Measurements from ENCODE around the gene AP2B1. TPM values are rescaled to one million over a fixed set of nuclear protein-coding genes. Genes with fewer than 3 reads are reported as not detected.

The AP2B1 gene
- total and polyA plus RNA-seq, 8 donors, result 21.6 to 171 (median 57.2) TPM

GRCh38 chr17:35666967-35667532 lies 79.9 kb downstream of the AP2B1 start:
- intact Hi-C loops (cut with DNase I; ENCODE audit: low total_unique reads), result no loop called here
- WGBS, 5 donors, result 86 to 97% (median 89%) methylated on average over 2 of the region's 2 CpGs

GRCh38 chr17:35668802-35669201 lies 81.7 kb downstream of the AP2B1 start:
- WGBS, 5 donors, result 72 to 82% (median 81%) methylated on average over 4 of the region's 4 CpGs
- intact Hi-C loops (cut with DNase I; ENCODE audit: low total_unique reads), result no loop called here
- Histone ChIP-seq H3K36me3 (peaks cover 18 to 88% (median 71%) of the 10 kb centered on the region in 4 donors), H3K27ac (no peak overlapping the region), H3K4me1 (no peaks in the 10 kb centered on the region), H3K27me3 (no peaks in the 10 kb centered on the region), H3K4me3 (no peak overlapping the region), H3K9me3 (no peaks in the 10 kb centered on the region)
- no peak for DNase-seq
- TF ChIP-seq POLR2A (IDR thresholded peaks at IDR 0.05), result no peak
- TF ChIP-seq EP300 (IDR thresholded peaks at IDR 0.05), result no peak
- TF ChIP-seq CTCF (IDR thresholded peaks at IDR 0.05), result no peak
- TF ChIP-seq POLR2AphosphoS5 (IDR thresholded peaks at IDR 0.05), result no peak

More at GRCh38 chr17:35666967-35667532, 79.9 kb downstream of the AP2B1 start:
- Histone ChIP-seq H3K4me3 (no peak overlapping the region), H3K9me3 (no peaks in the 10 kb centered on the region), H3K27me3 (no peaks in the 10 kb centered on the region), H3K4me1 (no peaks in the 10 kb centered on the region), H3K27ac (no peak overlapping the region), H3K36me3 (peaks cover 10 to 87% (median 71%) of the 10 kb centered on the region in 4 donors)
- TF ChIP-seq CTCF (IDR thresholded peaks at IDR 0.05) (no peak), POLR2A (IDR thresholded peaks at IDR 0.05) (no peak), POLR2AphosphoS5 (IDR thresholded peaks at IDR 0.05) (no peak), EP300 (IDR thresholded peaks at IDR 0.05) (no peak)
- DNase-seq, result no peak

DNA sequence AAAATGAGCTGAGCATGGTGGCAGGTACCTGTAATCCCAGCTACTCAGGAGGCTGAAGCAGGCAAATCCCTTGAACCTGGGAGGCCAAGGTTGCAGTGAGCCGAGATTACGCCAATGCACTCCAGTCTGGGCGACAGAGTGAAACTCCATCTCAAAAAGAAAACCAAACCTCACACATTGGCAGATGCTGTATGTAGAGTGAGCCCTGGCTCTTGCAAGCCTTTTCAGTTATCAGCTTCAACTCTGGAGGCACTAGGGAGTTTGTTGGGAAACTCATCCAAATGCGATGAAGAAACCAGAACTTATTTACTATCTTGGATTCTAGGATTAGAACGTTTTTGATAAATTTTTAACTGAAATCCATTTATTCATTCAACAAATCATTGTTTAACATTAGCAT lies 87.4 kb downstream of the AP2B1 start:
- no peak for TF ChIP-seq POLR2A (IDR thresholded peaks at IDR 0.05)
- no peak for TF ChIP-seq EP300 (IDR thresholded peaks at IDR 0.05)
- TF ChIP-seq CTCF (IDR thresholded peaks at IDR 0.05), result no peak
- no peak for TF ChIP-seq POLR2AphosphoS5 (IDR thresholded peaks at IDR 0.05)
- H3K9me3 ChIP-seq, result no peaks in the 10 kb centered on the region
- peaks cover 29 to 90% (median 84%) of the 10 kb centered on the region in 4 donors for H3K36me3 ChIP-seq
- no peak overlapping the region for H3K4me3 ChIP-seq
- no peaks in the 10 kb centered on the region for H3K27me3 ChIP-seq
- no peak overlapping the region for H3K27ac ChIP-seq
- WGBS, 5 donors, result 90 to 94% (median 91%) methylated on average over 5 of the region's 5 CpGs
- no peaks in the 10 kb centered on the region for H3K4me1 ChIP-seq
- no peak for DNase-seq
- intact Hi-C loops (cut with DNase I; ENCODE audit: low total_unique reads), result no loop called here

- no peak for DNase-seq
- no peak overlapping the region for H3K4me3 ChIP-seq
- intact Hi-C loops (cut with DNase I; ENCODE audit: low total_unique reads), result no loop called here
- H3K4me1 ChIP-seq, result no peaks in the 10 kb centered on the region
- no peak overlapping the region for H3K27ac ChIP-seq
- 88 to 94% (median 94%) methylated on average over 2 of the region's 2 CpGs for WGBS, 5 donors
- H3K9me3 ChIP-seq, result no peaks in the 10 kb centered on the region
- H3K36me3 ChIP-seq, result peaks cover 33 to 91% (median 88%) of the 10 kb centered on the region in 4 donors
- H3K27me3 ChIP-seq, result no peaks in the 10 kb centered on the region
- no peak for TF ChIP-seq EP300 (IDR thresholded peaks at IDR 0.05)
- no peak for TF ChIP-seq CTCF (IDR thresholded peaks at IDR 0.05)
- no peak for TF ChIP-seq POLR2AphosphoS5 (IDR thresholded peaks at IDR 0.05)
- TF ChIP-seq POLR2A (IDR thresholded peaks at IDR 0.05), result no peak
These were observed 89.3 kb downstream of the AP2B1 start for GRCh38 chr17:35676441-35676840.

Data from stomach (tissue), 9 donors.